DND-41 (cell line): Measurements from ENCODE around the gene EPN3.

Source experiments
- ATAC-seq: fragments of 200-7000 bp; cut with Tn5 transposase; 3 replicates; pipeline ENCODE4 v1.9.1; 2021; ENCODE audit warnings: low read depth; ENCODE audit not compliant: insufficient read depth
- DNase-seq: peaks from one replicate; pipeline ENCODE4 v3.0.0-alpha.2; 2020
- H2AFZ ChIP-seq: 2 replicates; pipeline ENCODE4 v1.6.0; 2012; ENCODE audit warnings: low read depth, low read length
- H3K27ac ChIP-seq: 2 replicates; pipeline ENCODE4 v1.5.1; 2012; ENCODE audit warnings: low read length, inconsistent platforms
- H3K27me3 ChIP-seq: fragments of 200-600 bp; sonication (generic); 2 replicates; pipeline ENCODE4 v1.6.0; 2012; ENCODE audit warnings: low read length, mild to moderate bottlenecking, inconsistent platforms; ENCODE audit not compliant: insufficient read depth, poor library complexity
- H3K36me3 ChIP-seq: 2 replicates; pipeline ENCODE4 v1.5.1; 2012; ENCODE audit warnings: low read length, inconsistent platforms; ENCODE audit not compliant: insufficient read depth
- H3K4me1 ChIP-seq: 2 replicates; pipeline ENCODE4 v1.5.1; 2012; ENCODE audit warnings: mild to moderate bottlenecking, low read length; ENCODE audit not compliant: insufficient read depth
- H3K4me2 ChIP-seq: 2 replicates; pipeline ENCODE4 v1.6.0; 2012; ENCODE audit warnings: mild to moderate bottlenecking, moderate library complexity, low read length, inconsistent platforms; ENCODE audit not compliant: insufficient read depth
- H3K4me3 ChIP-seq, 2 experiments: fragments of 200-600 bp in 1 of 2; shearing (Covaris generic) in 1 of 2; 2 replicates each; pipeline ENCODE4 v1.5.1; 2012 to 2016; ENCODE audit warnings: inconsistent platforms in 2 of 2, low read length in 2 of 2, mild to moderate bottlenecking in 2 of 2, low read depth in 1 of 2, moderate library complexity in 1 of 2
- H3K79me2 ChIP-seq: 2 replicates; pipeline ENCODE4 v1.6.0; 2012; ENCODE audit warnings: low read length, inconsistent platforms; ENCODE audit not compliant: insufficient read depth
- H3K9ac ChIP-seq: 2 replicates; pipeline ENCODE4 v1.6.0; 2012; ENCODE audit warnings: low read depth, mild to moderate bottlenecking, inconsistent platforms, low read length, moderate library complexity
- H3K9me3 ChIP-seq: 2 replicates; pipeline ENCODE4 v1.5.1; 2012; ENCODE audit warnings: low read length, moderate library complexity, mild to moderate bottlenecking, inconsistent platforms; ENCODE audit not compliant: insufficient read depth, severe bottlenecking
- H4K20me1 ChIP-seq: 2 replicates; pipeline ENCODE4 v1.6.0; 2012; ENCODE audit warnings: low read length; ENCODE audit not compliant: insufficient read depth
- EZH2 ChIP-seq: IDR thresholded peaks from 3 replicates; pipeline ENCODE4 v1.6.1; 2012; ENCODE audit warnings: borderline replicate concordance, low read depth, mild to moderate bottlenecking, moderate library complexity, low read length, inconsistent platforms; ENCODE audit not compliant: severe bottlenecking
- TF ChIP-seq, protein P1 (sequence below): IDR thresholded peaks from 2 replicates; pipeline ENCODE4 v1.5.1; 2012; ENCODE audit warnings: borderline replicate concordance, low read length, moderate library complexity, mild to moderate bottlenecking; ENCODE audit not compliant: poor library complexity, severe bottlenecking; ENCODE audit errors: extremely low read depth

EPN3 gene

GRCh38 chr17:50508573-50509460 is 23.7 kb upstream of the EPN3 start:
- H2AFZ ChIP-seq = peak overlapping the region; percentile 73
- ATAC-seq = no peak
- peak overlapping the region; percentile 71 for H3K4me2 ChIP-seq

DNA sequence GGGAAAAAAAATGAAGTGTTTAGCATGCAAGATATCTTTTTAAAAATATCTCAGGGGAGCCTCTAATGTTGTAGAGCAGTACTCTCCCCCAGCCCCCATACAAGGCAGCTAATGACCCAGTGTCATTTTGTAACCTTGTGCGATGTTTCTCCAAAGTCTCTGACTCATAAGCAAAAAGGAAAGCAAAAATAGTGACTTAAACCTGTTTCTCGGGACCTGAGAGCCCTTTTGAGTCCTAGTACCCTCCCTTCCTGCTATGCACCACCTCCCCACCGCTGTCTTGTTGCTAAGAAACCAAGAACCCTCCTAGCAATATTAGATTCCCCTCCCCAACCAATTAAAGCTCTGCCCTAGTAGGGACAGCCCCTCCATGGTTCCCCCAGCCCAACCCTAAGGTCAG is 21.5 kb upstream of the EPN3 start:
- H2AFZ ChIP-seq = no peak overlapping the region
- H4K20me1 ChIP-seq = no peaks in the 10 kb centered on the region
- H3K4me1 ChIP-seq = peaks cover 25% of the 10 kb centered on the region
- ATAC-seq (no peak), DNase-seq (no peak)
- peaks cover 3% of the 10 kb centered on the region for H3K27me3 ChIP-seq
- TF ChIP-seq EZH2 = no peak
- TF ChIP-seq, protein P1, sequence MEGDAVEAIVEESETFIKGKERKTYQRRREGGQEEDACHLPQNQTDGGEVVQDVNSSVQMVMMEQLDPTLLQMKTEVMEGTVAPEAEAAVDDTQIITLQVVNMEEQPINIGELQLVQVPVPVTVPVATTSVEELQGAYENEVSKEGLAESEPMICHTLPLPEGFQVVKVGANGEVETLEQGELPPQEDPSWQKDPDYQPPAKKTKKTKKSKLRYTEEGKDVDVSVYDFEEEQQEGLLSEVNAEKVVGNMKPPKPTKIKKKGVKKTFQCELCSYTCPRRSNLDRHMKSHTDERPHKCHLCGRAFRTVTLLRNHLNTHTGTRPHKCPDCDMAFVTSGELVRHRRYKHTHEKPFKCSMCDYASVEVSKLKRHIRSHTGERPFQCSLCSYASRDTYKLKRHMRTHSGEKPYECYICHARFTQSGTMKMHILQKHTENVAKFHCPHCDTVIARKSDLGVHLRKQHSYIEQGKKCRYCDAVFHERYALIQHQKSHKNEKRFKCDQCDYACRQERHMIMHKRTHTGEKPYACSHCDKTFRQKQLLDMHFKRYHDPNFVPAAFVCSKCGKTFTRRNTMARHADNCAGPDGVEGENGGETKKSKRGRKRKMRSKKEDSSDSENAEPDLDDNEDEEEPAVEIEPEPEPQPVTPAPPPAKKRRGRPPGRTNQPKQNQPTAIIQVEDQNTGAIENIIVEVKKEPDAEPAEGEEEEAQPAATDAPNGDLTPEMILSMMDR = no peak
- H3K27ac ChIP-seq = no peak overlapping the region
- no peaks in the 10 kb centered on the region for H3K9me3 ChIP-seq
- H3K4me2 ChIP-seq = no peak overlapping the region
- H3K4me3 ChIP-seq = no peak overlapping the region
- no peak overlapping the region for H3K9ac ChIP-seq
- no peaks in the 10 kb centered on the region for H3K79me2 ChIP-seq
- no peaks in the 10 kb centered on the region for H3K36me3 ChIP-seq

More at GRCh38 chr17:50508573-50509460, 23.7 kb upstream of the EPN3 start:
- no peak for TF ChIP-seq EZH2
- TF ChIP-seq, protein P1 = peak; percentile 20
- Histone ChIP-seq H3K79me2 (no peaks in the 10 kb centered on the region), H3K9ac (peak overlapping the region; percentile 72), H3K27me3 (peaks cover 8% of the 10 kb centered on the region), H4K20me1 (no peaks in the 10 kb centered on the region), H3K36me3 (no peaks in the 10 kb centered on the region), H3K4me3 (peak overlapping the region; percentile 42 to 79), H3K4me1 (peaks cover 33% of the 10 kb centered on the region), H3K9me3 (no peaks in the 10 kb centered on the region), H3K27ac (peak overlapping the region; percentile 69)
- no peak for DNase-seq

DNA sequence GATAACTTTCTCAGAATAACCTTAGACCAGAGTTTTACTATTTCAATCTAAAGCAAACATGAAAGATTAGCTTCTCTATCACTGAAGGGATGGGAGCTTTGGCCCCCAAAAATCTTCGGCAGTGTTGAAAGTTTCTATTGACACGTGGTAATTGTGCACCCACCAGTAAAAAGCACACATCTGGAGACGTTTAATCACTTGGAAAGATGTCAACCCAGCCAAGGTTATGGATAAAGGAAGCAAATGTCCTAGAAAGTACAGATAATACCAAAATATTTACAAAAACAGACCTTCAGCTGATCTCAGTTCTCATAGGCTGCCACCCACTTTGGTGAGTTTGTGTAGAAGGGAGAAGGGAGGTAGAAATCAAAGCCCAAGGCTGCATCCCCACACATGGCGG is 19.0 kb upstream of the EPN3 start:
- no peak overlapping the region for H3K9ac ChIP-seq
- no peak for TF ChIP-seq EZH2
- TF ChIP-seq, protein P1 = no peak
- DNase-seq (no peak), ATAC-seq (no peak)
- H3K9me3 ChIP-seq = no peaks in the 10 kb centered on the region
- no peak overlapping the region for H3K4me3 ChIP-seq
- H3K27ac ChIP-seq = no peak overlapping the region
- no peak overlapping the region for H3K4me2 ChIP-seq
- no peaks in the 10 kb centered on the region for H4K20me1 ChIP-seq
- no peaks in the 10 kb centered on the region for H3K36me3 ChIP-seq
- peaks cover 16% of the 10 kb centered on the region for H3K4me1 ChIP-seq
- no peak overlapping the region for H2AFZ ChIP-seq
- peaks cover 5% of the 10 kb centered on the region for H3K27me3 ChIP-seq
- no peaks in the 10 kb centered on the region for H3K79me2 ChIP-seq
